ENCODE data around the gene KCNE2. TPM values are rescaled to one million over a fixed set of nuclear protein-coding genes. Genes with fewer than 3 reads are reported as not detected.
"Not testable (repeated sequence)": the region's sequence is repeated elsewhere in the genome, so short reads cannot be mapped to it uniquely, and the experiment has no call there.

The KCNE2 gene
- polyA plus RNA-seq, 3 donors, result 0.27 TPM; not detected in 2

GRCh38 chr21:34372321-34372720 lies 8.5 kb downstream of the KCNE2 start:
- H3K79me2 ChIP-seq (ENCODE audit: insufficient read depth, low read length), result no peaks in the 10 kb centered on the region
- Mint-ChIP-seq H3K4me3 (peak overlapping the region in 1 of 2 donors; percentile 26), H3K4me1 (peaks cover 20% of the 10 kb centered on the region), H3K9me3 (no peaks in the 10 kb centered on the region), H3K27ac (no peak overlapping the region), H3K36me3 (no peaks in the 10 kb centered on the region), H3K27me3 (ENCODE audit: low read depth in 3 of 3) (peaks cover 0 to 4% (median 2%) of the 10 kb centered on the region in 3 donors)
- H3K4me3 ChIP-seq (replicated peaks in 1 of 3; ENCODE audit: low read depth in 2 of 3, low read length in 3 of 3), result no peak overlapping the region
- no peak overlapping the region for H3K4me2 ChIP-seq (replicated peaks; ENCODE audit: extremely low read depth, low read length, poor library complexity, severe bottlenecking)
- H3K9ac ChIP-seq (ENCODE audit: insufficient read depth, low read length, poor library complexity, severe bottlenecking), result peak overlapping the region; percentile 0
- H3K4me1 ChIP-seq (ENCODE audit: control insufficient read depth in 1 of 2, insufficient read depth in 2 of 2, low read length in 2 of 2), result peaks cover 16% of the 10 kb centered on the region in 2 donors
- H4K20me1 ChIP-seq (ENCODE audit: insufficient read depth, low read length), result no peaks in the 10 kb centered on the region
- intact Hi-C loops (cut with micrococcal nuclease), result no loop called here
- no peak for DNase-seq
- no peak for TF ChIP-seq CTCF (IDR thresholded peaks at IDR 0.05)
- H3K27me3 ChIP-seq (ENCODE audit: control insufficient read depth in 2 of 2, insufficient read depth in 2 of 2, low read length in 2 of 2), result no peaks in the 10 kb centered on the region
- no peaks in the 10 kb centered on the region for H3K9me3 ChIP-seq (replicated peaks in 1 of 2; ENCODE audit: control insufficient read depth in 1 of 2, insufficient read depth in 1 of 2, low read length in 2 of 2)
- H2AFZ ChIP-seq (ENCODE audit: insufficient read depth, low read depth, low read length, poor library complexity, severe bottlenecking), result no peak overlapping the region
- no peak overlapping the region for H3K27ac ChIP-seq (ENCODE audit: low read depth in 1 of 2, low read length in 2 of 2)
- H3K36me3 ChIP-seq (replicated peaks in 1 of 2; ENCODE audit: control insufficient read depth in 1 of 2, insufficient read depth in 2 of 2, low read length in 2 of 2), result no peaks in the 10 kb centered on the region
- 100% methylated on average over 4 of the region's 5 CpGs for WGBS (ENCODE audit: insufficient coverage)

- H4K20me1 ChIP-seq (ENCODE audit: insufficient read depth, low read length); DNase-seq; H3K4me2 ChIP-seq (replicated peaks; ENCODE audit: extremely low read depth, low read length, poor library complexity, severe bottlenecking); H3K4me3 ChIP-seq (replicated peaks in 1 of 3; ENCODE audit: low read depth in 2 of 3, low read length in 3 of 3); H3K36me3 ChIP-seq (replicated peaks in 1 of 2; ENCODE audit: control insufficient read depth in 1 of 2, insufficient read depth in 2 of 2, low read length in 2 of 2); H3K79me2 ChIP-seq (ENCODE audit: insufficient read depth, low read length); H3K9ac ChIP-seq (ENCODE audit: insufficient read depth, low read length, poor library complexity, severe bottlenecking); H2AFZ ChIP-seq (ENCODE audit: insufficient read depth, low read depth, low read length, poor library complexity, severe bottlenecking); H3K36me3 Mint-ChIP-seq; H3K4me3 Mint-ChIP-seq; H3K27me3 Mint-ChIP-seq (ENCODE audit: low read depth in 3 of 3); H3K27ac ChIP-seq (ENCODE audit: low read depth in 1 of 2, low read length in 2 of 2); intact Hi-C loops (cut with micrococcal nuclease); H3K9me3 ChIP-seq (replicated peaks in 1 of 2; ENCODE audit: control insufficient read depth in 1 of 2, insufficient read depth in 1 of 2, low read length in 2 of 2); H3K27me3 ChIP-seq (ENCODE audit: control insufficient read depth in 2 of 2, insufficient read depth in 2 of 2, low read length in 2 of 2); H3K9me3 Mint-ChIP-seq: not testable (repeated sequence)
- peaks cover 16% of the 10 kb centered on the region in 2 donors for H3K4me1 ChIP-seq (ENCODE audit: control insufficient read depth in 1 of 2, insufficient read depth in 2 of 2, low read length in 2 of 2)
- no CpG with 5 or more reads among the region's 8 CpGs for WGBS (ENCODE audit: insufficient coverage)
- Mint-ChIP-seq H3K4me1 (peaks cover 20% of the 10 kb centered on the region), H3K27ac (peak overlapping the region in 2 of 7 donors; percentile 85 to 90)
Measured at GRCh38 chr21:34374462-34374861, 10.7 kb downstream of the KCNE2 start.

GRCh38 chr21:34374940-34375618 lies 11.3 kb downstream of the KCNE2 start, which contains the start of gene SMIM11:
Gene SMIM11 (plus strand): TSS chr21:34375507. CDS start chr21:34379505, 3,998 bp downstream.
- no CpG with 5 or more reads among the region's 49 CpGs for WGBS (ENCODE audit: insufficient coverage)
- H3K36me3 Mint-ChIP-seq; H3K36me3 ChIP-seq (replicated peaks in 1 of 2; ENCODE audit: control insufficient read depth in 1 of 2, insufficient read depth in 2 of 2, low read length in 2 of 2); H3K4me3 ChIP-seq (replicated peaks in 1 of 3; ENCODE audit: low read depth in 2 of 3, low read length in 3 of 3); H3K9ac ChIP-seq (ENCODE audit: insufficient read depth, low read length, poor library complexity, severe bottlenecking); H4K20me1 ChIP-seq (ENCODE audit: insufficient read depth, low read length); H3K79me2 ChIP-seq (ENCODE audit: insufficient read depth, low read length); H3K4me3 Mint-ChIP-seq; H3K27ac Mint-ChIP-seq; H3K27me3 Mint-ChIP-seq (ENCODE audit: low read depth in 3 of 3); H3K9me3 Mint-ChIP-seq; H3K27me3 ChIP-seq (ENCODE audit: control insufficient read depth in 2 of 2, insufficient read depth in 2 of 2, low read length in 2 of 2); H3K9me3 ChIP-seq (replicated peaks in 1 of 2; ENCODE audit: control insufficient read depth in 1 of 2, insufficient read depth in 1 of 2, low read length in 2 of 2); H3K4me2 ChIP-seq (replicated peaks; ENCODE audit: extremely low read depth, low read length, poor library complexity, severe bottlenecking); H3K27ac ChIP-seq (ENCODE audit: low read depth in 1 of 2, low read length in 2 of 2); DNase-seq; intact Hi-C loops (cut with micrococcal nuclease); H2AFZ ChIP-seq (ENCODE audit: insufficient read depth, low read depth, low read length, poor library complexity, severe bottlenecking): not testable (repeated sequence)
- H3K4me1 Mint-ChIP-seq, result peaks cover 20% of the 10 kb centered on the region
- peaks cover 16% of the 10 kb centered on the region in 2 donors for H3K4me1 ChIP-seq (ENCODE audit: control insufficient read depth in 1 of 2, insufficient read depth in 2 of 2, low read length in 2 of 2)

GRCh38 chr21:34375619-34375972 lies 11.8 kb downstream of the KCNE2 start:
- WGBS (ENCODE audit: insufficient coverage), result no CpG with 5 or more reads among the region's 33 CpGs
- H4K20me1 ChIP-seq (ENCODE audit: insufficient read depth, low read length); H3K79me2 ChIP-seq (ENCODE audit: insufficient read depth, low read length); H3K27ac Mint-ChIP-seq; H3K9me3 Mint-ChIP-seq; H3K27ac ChIP-seq (ENCODE audit: low read depth in 1 of 2, low read length in 2 of 2); H3K4me3 ChIP-seq (replicated peaks in 1 of 3; ENCODE audit: low read depth in 2 of 3, low read length in 3 of 3); H3K4me2 ChIP-seq (replicated peaks; ENCODE audit: extremely low read depth, low read length, poor library complexity, severe bottlenecking); H3K27me3 ChIP-seq (ENCODE audit: control insufficient read depth in 2 of 2, insufficient read depth in 2 of 2, low read length in 2 of 2); H3K36me3 ChIP-seq (replicated peaks in 1 of 2; ENCODE audit: control insufficient read depth in 1 of 2, insufficient read depth in 2 of 2, low read length in 2 of 2); H3K9ac ChIP-seq (ENCODE audit: insufficient read depth, low read length, poor library complexity, severe bottlenecking); DNase-seq; H3K36me3 Mint-ChIP-seq; H3K4me3 Mint-ChIP-seq; H3K27me3 Mint-ChIP-seq (ENCODE audit: low read depth in 3 of 3); intact Hi-C loops (cut with micrococcal nuclease); H3K9me3 ChIP-seq (replicated peaks in 1 of 2; ENCODE audit: control insufficient read depth in 1 of 2, insufficient read depth in 1 of 2, low read length in 2 of 2); H2AFZ ChIP-seq (ENCODE audit: insufficient read depth, low read depth, low read length, poor library complexity, severe bottlenecking): not testable (repeated sequence)
- H3K4me1 Mint-ChIP-seq, result peaks cover 20% of the 10 kb centered on the region
- peaks cover 16% of the 10 kb centered on the region in 2 donors for H3K4me1 ChIP-seq (ENCODE audit: control insufficient read depth in 1 of 2, insufficient read depth in 2 of 2, low read length in 2 of 2)

Measured in CD14-positive monocyte (primary cell).